HPDE6-E6E7 (cell line): ENCODE measurements around the gene NTN4.
"Not testable (repeated sequence)": the region's sequence is repeated elsewhere in the genome, so short reads cannot be mapped to it uniquely, and the experiment has no call there.

Experiments
- DNase-seq: peaks from one replicate; pipeline ENCODE4 v3.0.0; 2011; ENCODE audit warnings: missing footprints; ENCODE audit errors: extremely low spot score

Gene NTN4

GRCh38 chr12:95624589-95624988 is 166.0 kb downstream of the NTN4 start:
- DNase-seq, result no peak

- no peak for DNase-seq
These were observed 166.9 kb downstream of the NTN4 start for GRCh38 chr12:95623554-95624170.

- no peak for DNase-seq
These were observed 167.7 kb downstream of the NTN4 start for GRCh38 chr12:95622879-95623278.

- DNase-seq, result no peak
These were observed 168.8 kb downstream of the NTN4 start for GRCh38 chr12:95621725-95622124.

GRCh38 chr12:95620171-95620570 is 170.4 kb downstream of the NTN4 start:
- DNase-seq, result no peak

- not testable (repeated sequence) for DNase-seq
These were observed 174.1 kb downstream of the NTN4 start for GRCh38 chr12:95616470-95616869.

- DNase-seq, result no peak
These were observed 174.8 kb downstream of the NTN4 start for GRCh38 chr12:95615749-95616148.

- DNase-seq, result no peak
These were observed 176.1 kb downstream of the NTN4 start for GRCh38 chr12:95614390-95614982.

- no peak for DNase-seq
These were observed 177.5 kb downstream of the NTN4 start for GRCh38 chr12:95613021-95613420.

- DNase-seq, result peak; percentile 56
These were observed 178.8 kb downstream of the NTN4 start for GRCh38 chr12:95611676-95612309.

- peak; percentile 39 for DNase-seq
These were observed 182.1 kb downstream of the NTN4 start for GRCh38 chr12:95608252-95609033.
